OCI-LY1 (cell line): ENCODE measurements around the gene SDHC.
"Not testable (repeated sequence)": the region's sequence is repeated elsewhere in the genome, so short reads cannot be mapped to it uniquely, and the experiment has no call there.

ENCODE experiments used
- H2AFZ ChIP-seq: fragments of 200-600 bp; sonication (generic), shearing (Covaris generic); 2 replicates; pipeline ENCODE4 v1.6.0; 2014; ENCODE audit warnings: antibody characterized with exemption, mild to moderate bottlenecking, low read length
- H3F3A ChIP-seq: fragments of 200-600 bp; sonication (generic), shearing (Covaris generic); 2 replicates; pipeline ENCODE4 v1.6.0; 2014; ENCODE audit warnings: mild to moderate bottlenecking, antibody characterized with exemption, low read length, moderate library complexity; ENCODE audit not compliant: insufficient read depth
- H3K27ac ChIP-seq: fragments of 200-600 bp; sonication (generic); 2 replicates; pipeline ENCODE4 v1.5.1; 2014; ENCODE audit warnings: low read length, mixed run types, mild to moderate bottlenecking, low read depth; ENCODE audit not compliant: poor library complexity, severe bottlenecking
- H3K27me3 ChIP-seq: fragments of 200-600 bp; sonication (generic); 2 replicates; pipeline ENCODE4 v1.6.0; 2014; ENCODE audit warnings: antibody characterized with exemption, mild to moderate bottlenecking, low read length, moderate library complexity; ENCODE audit not compliant: insufficient read depth
- H3K36me3 ChIP-seq: fragments of 200-600 bp; sonication (generic); 2 replicates; pipeline ENCODE4 v1.6.1; 2014; ENCODE audit warnings: mild to moderate bottlenecking, antibody characterized with exemption, low read length, moderate library complexity, mixed read lengths; ENCODE audit not compliant: insufficient read depth
- H3K4me1 ChIP-seq: fragments of 200-600 bp; sonication (generic); 2 replicates; pipeline ENCODE4 v1.5.1; 2014; ENCODE audit warnings: mild to moderate bottlenecking, low read length, moderate library complexity; ENCODE audit not compliant: insufficient read depth, severe bottlenecking
- H3K4me2 ChIP-seq: fragments of 200-600 bp; sonication (generic), shearing (Covaris generic); 2 replicates; pipeline ENCODE4 v1.6.1; 2014; ENCODE audit warnings: low read length
- H3K4me3 ChIP-seq: fragments of 200-600 bp; sonication (generic); 2 replicates; pipeline ENCODE4 v1.5.1; 2014; ENCODE audit warnings: low read length, low read depth, mild to moderate bottlenecking, mixed read lengths; ENCODE audit not compliant: poor library complexity, severe bottlenecking
- H3K79me2 ChIP-seq: fragments of 200-600 bp; shearing (Covaris generic); 2 replicates; pipeline ENCODE4 v1.6.1; 2016; ENCODE audit warnings: mixed run types, low read length, mixed read lengths; ENCODE audit not compliant: insufficient read depth
- H3K9ac ChIP-seq: fragments of 200-600 bp; sonication (generic), shearing (Covaris generic); 2 replicates; pipeline ENCODE4 v1.6.1; 2014; ENCODE audit warnings: mild to moderate bottlenecking, low read length, mixed read lengths
- H3K9me2 ChIP-seq: fragments of 200-600 bp; sonication (generic), shearing (Covaris generic); 2 replicates; pipeline ENCODE4 v1.6.1; 2014; ENCODE audit warnings: low read depth, mild to moderate bottlenecking, low read length, mixed read lengths
- H3K9me3 ChIP-seq: fragments of 200-600 bp; shearing (Covaris generic); 2 replicates; pipeline ENCODE4 v1.6.1; 2014; ENCODE audit warnings: low read length, mixed read lengths
- H4K20me1 ChIP-seq: fragments of 200-600 bp; sonication (generic), shearing (Covaris generic); 2 replicates; pipeline ENCODE4 v1.6.0; 2016; ENCODE audit warnings: mild to moderate bottlenecking, low read length; ENCODE audit not compliant: insufficient read depth
- CTCF ChIP-seq: fragments of 200-600 bp; sonication (generic), shearing (Covaris generic); IDR thresholded peaks from 2 replicates; pipeline ENCODE4 v1.5.1; 2017; ENCODE audit warnings: mild to moderate bottlenecking, antibody characterized with exemption, low read length, moderate library complexity, mixed read lengths
- EZH2 ChIP-seq: fragments of 200-600 bp; sonication (generic), shearing (Covaris generic); IDR thresholded peaks from 2 replicates; pipeline ENCODE4 v1.8.0; 2017; ENCODE audit warnings: borderline replicate concordance, mixed run types, mild to moderate bottlenecking, antibody characterized with exemption, low read length, moderate library complexity, mixed read lengths

The SDHC gene

GRCh38 chr1:161382214-161383019, 68.2 kb downstream of the SDHC start:
- H3K4me1 ChIP-seq: peaks cover 4% of the 10 kb centered on the region
- no peaks in the 10 kb centered on the region for H3K9me2 ChIP-seq
- no peaks in the 10 kb centered on the region for H3F3A ChIP-seq
- no peaks in the 10 kb centered on the region for H4K20me1 ChIP-seq
- no peak overlapping the region for H3K9ac ChIP-seq
- H3K36me3 ChIP-seq: no peaks in the 10 kb centered on the region
- TF ChIP-seq CTCF (peak; percentile 61), EZH2 (no peak)
- no peak overlapping the region for H3K4me3 ChIP-seq
- H2AFZ ChIP-seq: no peak overlapping the region
- H3K79me2 ChIP-seq: no peaks in the 10 kb centered on the region
- H3K9me3 ChIP-seq: no peaks in the 10 kb centered on the region
- no peak overlapping the region for H3K27ac ChIP-seq
- no peak overlapping the region for H3K4me2 ChIP-seq
- H3K27me3 ChIP-seq: no peaks in the 10 kb centered on the region

- Histone ChIP-seq H3K27me3 (no peaks in the 10 kb centered on the region), H3F3A (no peaks in the 10 kb centered on the region), H3K79me2 (no peaks in the 10 kb centered on the region), H3K4me2 (peak overlapping the region; percentile 79; the same call in 1 of the 2 replicates), H3K9me2 (no peaks in the 10 kb centered on the region), H3K27ac (no peak overlapping the region), H3K9me3 (no peaks in the 10 kb centered on the region), H2AFZ (no peak overlapping the region), H3K36me3 (no peaks in the 10 kb centered on the region), H3K9ac (no peak overlapping the region), H4K20me1 (no peaks in the 10 kb centered on the region), H3K4me1 (peaks cover 18% of the 10 kb centered on the region), H3K4me3 (no peak overlapping the region)
- TF ChIP-seq CTCF (peak; percentile 13; the same call in 1 of the 2 replicates), EZH2 (no peak)
Observed at GRCh38 chr1:161388639-161389038, 74.5 kb downstream of the SDHC start.

- H3K9me2 ChIP-seq, H3K79me2 ChIP-seq, H3F3A ChIP-seq, H3K9me3 ChIP-seq, H2AFZ ChIP-seq, H3K27me3 ChIP-seq, H4K20me1 ChIP-seq, H3K27ac ChIP-seq, H3K36me3 ChIP-seq: not testable (repeated sequence)
- Histone ChIP-seq H3K4me2 (peak overlapping the region; percentile 79), H3K4me1 (peaks cover 18% of the 10 kb centered on the region), H3K9ac (peak overlapping the region; percentile 69; the same call in 1 of the 2 replicates), H3K4me3 (peak overlapping the region; percentile 75)
Observed at GRCh38 chr1:161389158-161389557, 75.0 kb downstream of the SDHC start.
